SK-N-SH (cell line): ENCODE measurements around the gene RAI2. TPM values are rescaled to one million over a fixed set of nuclear protein-coding genes. Genes with fewer than 3 reads are reported as not detected.

Experiments used
- CTCF ChIA-PET: fragments of 300-600, 350-600 bp; formaldehyde crosslinking; extraction: SDS; loops from one replicate; lab custom pipeline; 2021; lab: Yijun Ruan, JAX
- POLR2A ChIA-PET: fragments of 350-600 bp; sonication (Branson Sonifier 250); formaldehyde crosslinking; extraction: SDS; loops from one replicate; lab custom pipeline; 2020; ENCODE audit warnings: antibody characterized with exemption, inconsistent platforms; lab: Yijun Ruan, JAX
- DNase-seq: peaks from one replicate; pipeline ENCODE4 v3.0.0; 2012
- H2AFZ ChIP-seq: fragments of 200-600 bp; sonication (generic); 2 replicates; pipeline ENCODE4 v1.8.1; 2016; ENCODE audit warnings: antibody characterized with exemption, mild to moderate bottlenecking, low read depth
- H3F3A ChIP-seq: fragments of 200-600 bp; sonication (generic); replicated peaks from 2 replicates; pipeline ENCODE3; 2016; ENCODE audit warnings: antibody characterized with exemption, mild to moderate bottlenecking; ENCODE audit not compliant: insufficient read depth
- H3K27ac ChIP-seq, 2 experiments: fragments of 200-500 bp in 1 of 2; fragments of 200-600 bp in 1 of 2; sonication (Bioruptor generic) in 1 of 2; sonication (generic), shearing (Covaris generic) in 1 of 2; 2 replicates each; pipeline versions ENCODE4 v1.5.1 to v1.6.1; 2014 to 2016; ENCODE audit warnings: low read depth in 2 of 2, inconsistent platforms in 1 of 2, low read length in 1 of 2, mild to moderate bottlenecking in 1 of 2, mixed read lengths in 1 of 2
- H3K27me3 ChIP-seq: fragments of 200-600 bp; sonication (generic), shearing (Covaris generic); 2 replicates; pipeline ENCODE4 v1.6.1; 2016; ENCODE audit warnings: mixed run types; ENCODE audit not compliant: insufficient read depth
- H3K36me3 ChIP-seq, 2 experiments: fragments of 200-500 bp in 1 of 2; fragments of 200-600 bp in 1 of 2; sonication (Bioruptor generic) in 1 of 2; sonication (generic) in 1 of 2; replicated peaks in 1 of 2; 2 replicates each; pipeline versions ENCODE3 to v1.5.1; 2014 to 2016; ENCODE audit warnings: low read length in 1 of 2, mild to moderate bottlenecking in 1 of 2; ENCODE audit not compliant: insufficient read depth in 2 of 2, control insufficient read depth in 1 of 2
- H3K4me1 ChIP-seq, 2 experiments: fragments of 200-500 bp in 1 of 2; fragments of 200-600 bp in 1 of 2; sonication (Bioruptor generic) in 1 of 2; sonication (generic), shearing (Covaris generic) in 1 of 2; 2 replicates each; pipeline versions ENCODE4 v1.5.1 to v1.6.1; 2014 to 2016; ENCODE audit warnings: low read depth in 1 of 2, low read length in 1 of 2, mixed run types in 1 of 2; ENCODE audit not compliant: insufficient read depth in 2 of 2, control insufficient read depth in 1 of 2
- H3K4me2 ChIP-seq: fragments of 200-600 bp; sonication (generic), shearing (Covaris generic); 2 replicates; pipeline ENCODE4 v1.6.1; 2017; ENCODE audit warnings: mixed run types
- H3K4me3 ChIP-seq, 2 experiments: fragments of 200-500 bp in 1 of 2; fragments of 200-600 bp in 1 of 2; sonication (Bioruptor generic) in 1 of 2; sonication (generic), shearing (Covaris generic) in 1 of 2; 2 replicates each; pipeline versions ENCODE4 v1.5.1 to v1.8.1; 2014 to 2016; ENCODE audit warnings: low read depth in 2 of 2, inconsistent platforms in 1 of 2, low read length in 1 of 2, mild to moderate bottlenecking in 1 of 2, mixed read lengths in 1 of 2, moderate library complexity in 1 of 2
- H3K79me2 ChIP-seq: fragments of 200-600 bp; sonication (generic); 2 replicates; pipeline ENCODE4 v1.8.1; 2017; ENCODE audit warnings: mild to moderate bottlenecking; ENCODE audit not compliant: insufficient read depth
- H3K9ac ChIP-seq: fragments of 200-600 bp; sonication (generic); 2 replicates; pipeline ENCODE4 v1.6.1; 2017; ENCODE audit warnings: mixed run types
- H3K9me2 ChIP-seq: fragments of 200-600 bp; sonication (generic); 2 replicates; pipeline ENCODE4 v1.6.1; 2017; ENCODE audit warnings: mixed run types
- H3K9me3 ChIP-seq: fragments of 200-600 bp; sonication (generic); 2 replicates; pipeline ENCODE4 v1.6.1; 2017; ENCODE audit warnings: mixed run types, mild to moderate bottlenecking, moderate library complexity
- H4K20me1 ChIP-seq: fragments of 200-600 bp; sonication (generic); 2 replicates; pipeline ENCODE4 v1.6.1; 2017; ENCODE audit warnings: mild to moderate bottlenecking, mixed run types; ENCODE audit not compliant: insufficient read depth
- CTCF ChIP-seq: fragments of 200-600 bp; sonication (generic); IDR thresholded peaks from 2 replicates; pipeline ENCODE4 v1.6.1; 2017; ENCODE audit warnings: antibody characterized with exemption, mild to moderate bottlenecking, moderate library complexity
- ELF1 ChIP-seq: IDR thresholded peaks from 2 replicates; pipeline ENCODE4 v1.4.0; 2012
- FOXJ3 ChIP-seq: sonication (generic); formaldehyde crosslinking; IDR thresholded peaks from 2 replicates; pipeline ENCODE4 v1.5.1; 2020; ENCODE audit warnings: mild to moderate bottlenecking, missing genetic modification reagents
- FOXM1 ChIP-seq: IDR thresholded peaks from 2 replicates; pipeline ENCODE4 v1.4.0; 2012; ENCODE audit warnings: low read depth, mild to moderate bottlenecking
- GABPA ChIP-seq: IDR thresholded peaks from 2 replicates; pipeline ENCODE4 v1.4.0; 2012; ENCODE audit warnings: low read depth, mild to moderate bottlenecking
- JUND ChIP-seq: IDR thresholded peaks from 2 replicates; pipeline ENCODE4 v1.4.0; 2012
- MAX ChIP-seq: IDR thresholded peaks from 2 replicates; pipeline ENCODE4 v1.4.0; 2012; ENCODE audit warnings: low read depth
- MEF2A ChIP-seq: IDR thresholded peaks from 2 replicates; pipeline ENCODE4 v1.4.0; 2012; ENCODE audit warnings: low read depth, borderline replicate concordance
- MXI1 ChIP-seq: IDR thresholded peaks from 2 replicates; pipeline ENCODE4 v1.6.1; 2012; ENCODE audit warnings: mild to moderate bottlenecking, low read depth, low read length, improper control_type of control experiment
- NFIC ChIP-seq: IDR thresholded peaks from 2 replicates; pipeline ENCODE4 v1.4.0; 2012; ENCODE audit warnings: borderline replicate concordance
- NRF1 ChIP-seq: IDR thresholded peaks from 2 replicates; pipeline ENCODE4 v1.6.1; 2012; ENCODE audit warnings: low read depth, mild to moderate bottlenecking, low read length
- PBX3 ChIP-seq: IDR thresholded peaks from 2 replicates; pipeline ENCODE4; 2012
- POLR2AphosphoS5 ChIP-seq: IDR thresholded peaks from 2 replicates; pipeline ENCODE4 v1.6.1; 2012; ENCODE audit warnings: low read depth, low read length
- RAD21 ChIP-seq: IDR thresholded peaks from 2 replicates; pipeline ENCODE4 v1.6.1; 2012; ENCODE audit warnings: mild to moderate bottlenecking, low read length
- RCOR1 ChIP-seq: fragments of 150-350 bp; IDR thresholded peaks from 2 replicates; pipeline ENCODE4 v1.6.1; 2017; ENCODE audit warnings: antibody characterized with exemption, low read length
- RFX5 ChIP-seq: IDR thresholded peaks from 2 replicates; pipeline ENCODE4 v1.6.1; 2012; ENCODE audit warnings: mild to moderate bottlenecking, improper control_type of control experiment, low read length
- RXRA ChIP-seq: IDR thresholded peaks from 2 replicates; pipeline ENCODE4 v1.4.0; 2012; ENCODE audit warnings: low read depth, mild to moderate bottlenecking, borderline replicate concordance
- SIN3A ChIP-seq: IDR thresholded peaks from 2 replicates; pipeline ENCODE4 v1.6.1; 2012; ENCODE audit warnings: low read depth, mild to moderate bottlenecking, low read length, moderate library complexity, borderline replicate concordance
- TAF1 ChIP-seq: IDR thresholded peaks from 2 replicates; pipeline ENCODE4 v1.6.1; 2012; ENCODE audit warnings: low read depth, mild to moderate bottlenecking, low read length, moderate library complexity, borderline replicate concordance
- TCF12 ChIP-seq: IDR thresholded peaks from 2 replicates; pipeline ENCODE4 v1.4.0; 2012
- USF1 ChIP-seq: IDR thresholded peaks from 2 replicates; pipeline ENCODE4 v1.4.0; 2012; ENCODE audit warnings: low read depth, borderline replicate concordance
- ZBTB33 ChIP-seq: IDR thresholded peaks from 2 replicates; pipeline ENCODE4 v1.4.0; 2012; ENCODE audit warnings: low read depth, borderline replicate concordance
- WGBS: methylation state at CpG from one replicate; pipeline ENCODE4 v1.1.6; 2017; ENCODE audit warnings: low lambda C conversion rate; 5-methylcytosine and 5-hydroxymethylcytosine counted together
- polyA plus RNA-seq, 3 experiments: library from polyadenylated mRNA; depleted of rRNA; stranded (reverse); fragments of >200 nt; gene quantifications; 2 replicates each; pipeline ENCODE4 v1.2.3, GENCODE V29; 2012

The RAI2 gene
- polyA plus RNA-seq, 1 of the 3 experiments (the other 2 are of a cell fraction) = 0.07 TPM

- Histone ChIP-seq H3K4me1 (no peaks in the 10 kb centered on the region), H3K4me2 (no peak overlapping the region), H3K4me3 (no peak overlapping the region), H3K9ac (no peak overlapping the region), H3K79me2 (no peaks in the 10 kb centered on the region), H3K27me3 (peaks cover 11% of the 10 kb centered on the region; the same call in 1 of the 2 replicates), H4K20me1 (no peaks in the 10 kb centered on the region), H3F3A (no peaks in the 10 kb centered on the region), H3K36me3 (no peaks in the 10 kb centered on the region), H2AFZ (no peak overlapping the region), H3K9me3 (no peaks in the 10 kb centered on the region), H3K27ac (no peak overlapping the region), H3K9me2 (no peaks in the 10 kb centered on the region)
- no peak for TF ChIP-seq NRF1
- TF ChIP-seq MXI1 = no peak
- no peak for TF ChIP-seq ZBTB33
- no peak for TF ChIP-seq TCF12
- no peak for TF ChIP-seq RAD21
- TF ChIP-seq POLR2AphosphoS5 = no peak
- no peak for TF ChIP-seq JUND
- TF ChIP-seq MEF2A = no peak
- no peak for TF ChIP-seq FOXM1
- no peak for TF ChIP-seq PBX3
- no peak for TF ChIP-seq SIN3A
- no peak for TF ChIP-seq RFX5
- TF ChIP-seq GABPA = no peak
- TF ChIP-seq ELF1 = no peak
- TF ChIP-seq RCOR1 = no peak
- TF ChIP-seq TAF1 = no peak
- no peak for TF ChIP-seq FOXJ3 (CRISPR knock-in tag)
- ChIA-PET CTCF (no interaction called here), POLR2A (no interaction called here)
- 33% methylated on average over 2 of the region's 5 CpGs for WGBS
- DNase-seq = no peak
Observed at GRCh38 chrX:17768997-17769396, 92.1 kb downstream of the RAI2 start.

GRCh38 chrX:17767734-17768133, 93.4 kb downstream of the RAI2 start:
- Histone ChIP-seq H3K27me3 (peaks cover 12% of the 10 kb centered on the region; the same call in 1 of the 2 replicates), H3F3A (no peaks in the 10 kb centered on the region), H3K4me3 (no peak overlapping the region), H3K79me2 (no peaks in the 10 kb centered on the region), H3K4me2 (no peak overlapping the region), H3K27ac (no peak overlapping the region), H4K20me1 (no peaks in the 10 kb centered on the region), H3K36me3 (no peaks in the 10 kb centered on the region), H3K9ac (no peak overlapping the region), H3K4me1 (no peaks in the 10 kb centered on the region), H3K9me3 (no peaks in the 10 kb centered on the region), H2AFZ (no peak overlapping the region), H3K9me2 (no peaks in the 10 kb centered on the region)
- WGBS = 14% methylated on average over 1 of the region's 1 CpG
- POLR2A ChIA-PET = no interaction called here
- DNase-seq = no peak
- CTCF ChIA-PET = no interaction called here
- TF ChIP-seq NRF1 = no peak
- TF ChIP-seq CTCF = no peak
- TF ChIP-seq ELF1 = no peak
- TF ChIP-seq MEF2A = no peak
- no peak for TF ChIP-seq PBX3
- no peak for TF ChIP-seq NFIC
- no peak for TF ChIP-seq RXRA
- TF ChIP-seq RAD21 = no peak
- TF ChIP-seq USF1 = no peak
- no peak for TF ChIP-seq MAX
